Astrocyte (in vitro differentiated cells and primary cell): Measurements from ENCODE around the gene PLEKHO1.

Experiments
- CTCF ChIP-seq: IDR thresholded peaks from 2 replicates; pipeline ENCODE4 v1.5.1; 2011; ENCODE audit warnings: low read depth, mild to moderate bottlenecking, inconsistent platforms, low read length, moderate library complexity; ENCODE audit not compliant: insufficient read depth
- EZH2 ChIP-seq: IDR thresholded peaks from 2 replicates; pipeline ENCODE4 v1.6.1; 2012; ENCODE audit warnings: mild to moderate bottlenecking, low read length, inconsistent platforms; ENCODE audit not compliant: insufficient read depth

- TF ChIP-seq CTCF (no peak), EZH2 (no peak)
Measured at GRCh38 chr1:150141452-150141851, 8.3 kb upstream of the PLEKHO1 start.
